IPS-NIHi7 (cell line): ENCODE measurements around the gene NPW.
A peak's percentile ranks its signal among the peaks of the same experiment; 100 is the strongest.

Source experiments
- DNase-seq: peaks from one replicate; pipeline ENCODE4 v3.0.0; 2012; ENCODE audit warnings: mixed read lengths; ENCODE audit errors: extremely low spot score

NPW gene

DNA sequence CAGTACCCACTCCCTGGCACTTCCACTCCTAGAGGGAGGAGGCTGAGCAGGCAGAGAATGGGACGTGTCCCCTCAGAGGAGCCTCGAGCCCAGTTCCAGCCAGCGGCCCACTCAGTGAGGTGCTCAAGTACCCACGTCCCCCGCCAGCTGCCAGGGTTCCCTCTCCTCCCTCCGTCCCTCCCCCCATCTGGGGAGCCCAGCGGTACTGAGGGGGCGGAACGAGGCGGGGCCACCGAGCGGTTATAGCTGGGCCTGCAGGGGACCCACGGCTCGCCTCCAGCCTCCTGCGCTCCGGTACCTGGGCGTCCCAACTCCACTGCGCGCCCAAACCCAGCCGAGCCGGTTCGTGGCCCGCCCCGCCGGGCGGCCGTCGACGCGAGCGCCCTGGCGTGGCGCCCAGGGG, at the start of gene NPW:
Gene NPW (plus strand): TSS at position 268 of the 403 bp plus-strand sequence.
- no peak for DNase-seq

DNA sequence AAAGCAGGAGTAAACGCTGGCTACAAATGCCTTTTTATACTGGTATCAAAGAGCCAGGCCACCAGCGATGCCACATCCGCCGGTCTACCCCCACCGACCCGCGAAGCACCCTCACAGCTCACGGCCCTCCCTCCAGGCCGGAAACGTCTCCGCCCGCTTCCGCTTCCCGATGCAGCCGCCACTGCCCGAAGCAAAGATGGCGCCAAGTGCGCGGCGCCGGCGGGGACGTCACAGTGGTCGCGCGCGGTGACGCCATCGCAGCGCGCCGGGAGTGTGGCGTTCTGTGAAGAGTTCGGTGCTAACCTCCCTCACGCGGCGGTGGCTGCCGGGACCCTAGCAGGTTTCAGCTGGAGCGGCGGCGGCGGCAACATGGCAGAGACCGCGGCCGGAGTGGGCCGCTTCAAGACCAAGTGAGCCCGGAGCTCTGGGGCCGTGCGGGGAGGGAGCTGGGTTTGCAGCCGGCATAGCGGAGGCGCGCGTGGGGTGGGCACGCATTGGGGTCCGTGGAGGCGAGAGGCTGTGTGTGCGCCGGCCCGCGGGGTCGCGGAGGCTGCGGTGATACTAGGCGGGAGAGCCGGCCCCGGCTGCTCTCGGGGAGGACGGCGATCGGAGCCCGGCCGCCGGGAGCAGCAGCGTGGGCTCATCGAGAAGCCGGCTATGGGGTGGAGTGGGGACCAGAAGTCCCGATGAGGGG, 47.6 kb upstream of the NPW start, which contains the start of gene TBL3:
Gene TBL3 (plus strand): TSS at position 258 of the 694 bp plus-strand sequence. CDS start 112 bp downstream, at position 370.
- peak; percentile 92 for DNase-seq

GRCh38 chr16:1972490-1972877, 47.1 kb upstream of the NPW start:
- DNase-seq: no peak

- DNase-seq: no peak
These were observed 46.0 kb upstream of the NPW start for GRCh38 chr16:1973461-1974156.

GRCh38 chr16:1974157-1975070, 45.2 kb upstream of the NPW start:
- no peak for DNase-seq

DNA sequence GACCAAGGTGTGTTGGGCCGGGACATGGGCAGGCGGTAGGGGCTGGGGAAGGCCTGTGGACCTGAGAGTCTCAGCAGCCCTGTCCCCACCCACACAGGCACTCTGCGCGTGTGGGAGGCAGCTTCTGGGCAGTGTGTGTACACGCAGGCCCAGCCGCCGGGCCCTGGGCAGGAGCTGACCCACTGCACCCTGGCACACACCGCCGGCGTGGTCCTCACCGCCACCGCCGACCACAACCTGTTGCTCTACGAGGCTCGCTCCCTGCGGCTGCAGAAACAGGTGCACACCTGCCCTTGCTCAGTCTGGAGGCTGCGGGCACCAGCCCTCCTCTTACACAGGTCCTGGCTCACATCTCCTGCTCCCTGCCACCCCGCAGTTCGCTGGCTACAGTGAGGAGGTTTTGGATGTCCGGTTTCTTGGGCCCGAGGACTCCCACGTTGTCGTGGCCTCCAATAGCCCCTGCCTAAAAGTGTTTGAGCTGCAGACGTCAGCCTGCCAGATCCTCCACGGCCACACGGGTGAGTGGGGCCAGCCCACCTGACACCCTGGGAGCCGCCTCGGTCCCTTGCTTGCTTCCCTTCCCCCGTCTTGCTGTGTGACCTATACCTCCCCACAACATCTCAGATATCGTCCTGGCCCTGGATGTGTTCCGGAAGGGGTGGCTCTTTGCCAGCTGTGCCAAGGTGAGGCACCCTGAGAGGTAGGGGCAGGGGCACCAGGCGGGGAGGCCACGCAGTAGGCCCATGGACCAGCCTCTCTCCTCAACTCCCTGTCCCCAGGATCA, 44.0 kb upstream of the NPW start:
- no peak for DNase-seq

DNA sequence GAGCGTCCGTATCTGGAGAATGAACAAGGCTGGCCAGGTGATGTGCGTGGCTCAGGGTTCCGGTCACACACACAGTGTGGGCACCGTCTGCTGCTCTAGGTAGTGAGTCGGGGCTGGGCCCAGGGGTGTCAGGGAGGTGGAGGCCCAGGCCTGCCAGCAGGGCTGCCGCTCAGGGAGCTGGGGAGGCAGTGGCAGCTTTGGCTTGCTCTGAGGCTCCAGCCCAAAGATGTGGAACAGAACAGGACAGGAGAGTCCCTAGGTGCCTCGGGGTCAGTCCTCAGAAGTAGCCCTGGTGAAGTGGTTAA, 43.4 kb upstream of the NPW start:
- no peak for DNase-seq

DNA sequence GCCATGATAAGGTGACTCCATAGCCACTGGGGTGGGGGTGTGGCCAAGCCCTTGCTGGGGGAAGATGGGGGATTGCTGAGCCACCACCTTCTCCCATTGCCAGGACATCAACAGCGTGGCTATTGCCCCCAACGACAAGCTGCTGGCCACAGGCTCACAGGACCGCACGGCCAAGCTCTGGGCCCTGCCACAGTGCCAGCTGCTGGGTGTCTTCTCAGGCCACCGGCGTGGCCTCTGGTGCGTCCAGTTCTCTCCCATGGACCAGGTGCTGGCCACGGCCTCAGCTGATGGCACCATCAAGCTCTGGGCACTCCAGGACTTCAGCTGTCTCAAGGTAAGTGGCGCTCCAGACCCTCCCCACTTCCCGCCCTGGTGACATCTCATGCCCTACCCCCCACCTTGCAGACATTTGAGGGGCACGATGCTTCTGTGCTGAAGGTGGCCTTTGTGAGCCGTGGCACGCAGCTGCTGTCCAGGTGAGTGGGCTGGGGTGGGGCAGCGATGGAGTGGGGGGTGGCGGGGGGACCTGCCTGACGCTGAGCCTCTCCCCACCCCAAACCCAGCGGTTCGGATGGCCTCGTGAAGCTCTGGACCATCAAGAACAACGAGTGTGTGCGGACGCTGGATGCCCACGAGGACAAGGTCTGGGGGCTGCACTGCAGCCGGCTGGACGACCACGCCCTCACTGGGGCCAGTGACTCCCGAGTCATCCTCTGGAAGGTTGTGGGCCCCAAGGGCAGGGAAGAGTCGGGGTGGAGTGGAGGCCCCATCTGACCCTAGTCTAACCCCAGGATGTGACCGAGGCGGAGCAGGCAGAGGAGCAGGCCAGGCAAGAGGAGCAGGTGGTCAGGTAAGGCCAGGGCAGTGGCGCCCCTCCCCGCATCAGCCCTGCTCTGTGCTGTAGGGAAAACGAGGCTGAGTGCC, 42.4 kb upstream of the NPW start:
- DNase-seq: no peak

- DNase-seq: no peak
These were observed 41.7 kb upstream of the NPW start for GRCh38 chr16:1977875-1978268.

GRCh38 chr16:1978476-1979120, 41.0 kb upstream of the NPW start:
- peak; percentile 37 for DNase-seq

DNA sequence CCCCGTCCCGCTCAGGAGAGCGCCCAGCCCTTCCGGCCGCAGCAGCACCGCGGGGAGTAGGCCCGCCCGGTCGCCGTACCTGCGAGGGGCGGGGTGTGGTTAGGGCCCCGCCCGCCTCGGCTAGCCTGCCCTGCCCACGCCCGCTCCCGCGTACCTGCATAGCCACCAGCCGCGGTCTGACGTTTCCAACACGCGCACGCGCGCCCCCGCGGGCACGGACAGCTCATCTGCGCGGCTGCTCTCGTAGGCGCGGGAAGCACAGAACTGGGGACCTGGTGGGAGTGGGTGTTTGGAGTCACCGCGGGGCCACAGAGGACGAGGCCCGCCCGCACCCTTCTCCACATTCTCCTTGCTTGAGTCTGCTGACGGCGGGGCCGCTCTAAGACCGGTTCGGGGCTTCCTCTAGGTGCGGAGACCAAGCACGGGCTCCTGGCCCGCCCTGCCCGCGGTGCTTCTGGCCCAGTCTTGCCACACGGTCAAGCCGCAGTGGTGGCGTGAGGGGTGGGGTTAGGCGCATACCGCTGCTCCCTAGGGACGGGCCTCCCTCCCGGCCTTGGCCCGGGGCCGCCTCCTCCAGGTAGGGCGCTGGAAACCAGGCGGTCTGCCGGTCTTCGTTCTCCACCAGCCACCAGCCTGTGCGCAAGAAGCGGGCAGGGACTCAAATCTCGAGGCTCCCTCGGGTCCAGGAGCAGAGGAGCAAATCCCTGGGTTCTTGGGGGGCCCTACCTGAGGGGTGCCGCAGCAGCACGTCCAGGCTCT, 40.1 kb upstream of the NPW start:
- peak; percentile 79 for DNase-seq

- peak; percentile 46 for DNase-seq
These were observed 39.4 kb upstream of the NPW start for GRCh38 chr16:1980030-1980769.

DNA sequence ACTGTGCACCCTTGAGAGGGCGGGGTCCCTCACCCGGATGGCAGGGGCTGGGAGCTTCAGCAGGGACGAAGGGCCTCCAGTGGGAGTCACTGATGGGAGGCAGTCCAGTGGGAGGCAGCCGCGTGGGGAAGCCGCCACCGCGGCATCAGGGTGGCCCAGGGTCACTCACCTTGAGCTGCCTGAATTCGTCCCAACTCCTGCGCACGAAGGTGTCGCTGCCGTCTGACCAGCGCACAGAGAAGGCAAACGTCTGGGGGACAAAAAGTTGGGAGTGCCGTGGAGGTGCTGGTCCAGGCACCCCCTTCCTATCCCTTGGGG, 38.9 kb upstream of the NPW start:
- no peak for DNase-seq

GRCh38 chr16:1981398-1981836, 38.2 kb upstream of the NPW start, which contains the start of gene NOXO1:
Gene NOXO1, minus strand, starts transcription at chr16:1981469. Its CDS starts 290 bp downstream, at chr16:1981179.
- DNase-seq: no peak

DNA sequence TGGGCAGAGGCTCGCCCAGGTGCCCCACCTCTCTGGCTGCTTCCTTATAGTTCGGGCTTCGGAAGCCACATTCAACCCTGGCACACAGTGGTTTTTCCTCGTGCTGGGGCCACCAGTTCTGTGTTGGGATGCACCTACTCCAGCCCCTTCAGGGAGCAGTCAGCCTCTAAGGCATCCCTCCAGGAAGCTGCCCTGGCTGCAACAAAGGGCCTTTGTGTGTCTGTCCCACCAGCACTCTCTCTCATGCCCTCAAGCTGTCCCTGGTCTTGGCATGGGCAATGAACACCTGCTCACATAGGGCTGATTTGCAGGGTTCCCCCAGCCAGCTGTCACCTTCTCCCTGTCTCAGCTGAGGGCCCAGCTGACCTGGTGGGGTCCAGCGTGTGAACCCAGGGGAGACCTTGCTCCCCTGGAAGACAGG, 37.6 kb upstream of the NPW start:
- no peak for DNase-seq

- no peak for DNase-seq
These were observed 36.5 kb upstream of the NPW start for GRCh38 chr16:1982991-1983543.

DNA sequence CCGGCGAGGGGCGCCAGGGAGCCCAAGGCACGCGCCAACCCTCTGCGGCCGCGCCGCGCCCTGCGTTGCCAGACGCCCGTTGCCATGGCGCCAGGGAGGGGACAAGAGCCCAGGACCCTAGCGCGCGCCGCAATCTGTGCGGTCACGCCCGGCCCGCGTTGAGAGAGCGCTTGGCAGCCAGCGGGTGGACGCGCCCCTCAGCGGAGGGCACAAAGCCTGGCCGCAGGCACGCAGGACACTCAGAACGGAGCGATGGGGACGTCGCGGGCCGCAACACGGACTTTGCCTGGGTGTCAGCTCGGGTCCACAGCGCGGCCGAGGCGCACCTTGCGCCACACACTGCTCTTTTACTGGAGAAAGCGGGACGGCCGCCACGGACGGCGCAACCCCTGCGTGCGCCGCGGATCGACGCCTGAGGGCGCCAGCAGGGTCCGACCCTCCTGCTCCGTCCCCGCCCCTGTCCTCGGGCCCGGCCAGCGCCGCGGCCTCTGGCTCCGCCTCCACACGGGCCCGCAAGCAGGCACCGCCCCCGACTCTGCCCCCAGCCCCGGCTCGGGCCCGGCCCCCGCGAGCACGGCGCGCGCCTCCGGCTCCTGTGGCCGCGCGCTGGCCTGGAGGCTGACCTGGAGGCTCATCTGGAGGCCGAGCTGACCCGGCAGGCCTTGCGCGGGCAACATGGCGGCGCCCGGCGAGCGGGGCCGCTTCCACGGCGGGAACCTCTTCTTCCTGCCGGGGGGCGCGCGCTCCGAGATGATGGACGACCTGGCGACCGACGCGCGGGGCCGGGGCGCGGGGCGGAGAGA, 35.8 kb upstream of the NPW start, which contains the start of gene GFER:
Gene GFER (plus strand): TSS at position 650 of the 803 bp plus-strand sequence. CDS start 26 bp downstream, at position 676.
- DNase-seq: peak; percentile 96
